A673 (cell line): ENCODE data around the gene PLXDC2. TPM values are rescaled to one million over a fixed set of nuclear protein-coding genes. Genes with fewer than 3 reads are reported as not detected.

ENCODE experiments used
- BruUV-seq: library from RNA; stranded (reverse); fragments of 400-500 nt; replicated peaks from 2 replicates; lab custom pipeline; 2021; lab: Mats Ljungman, UMichigan
- CTCF ChIA-PET: fragments of 300-600 bp; sonication (Branson Sonifier 250); formaldehyde crosslinking; loops from one replicate; lab custom pipeline; 2022; ENCODE audit warnings: antibody characterized with exemption; lab: Charles Lee
- POLR2A ChIA-PET: fragments of 300-600 bp; sonication (Branson Sonifier 250); formaldehyde crosslinking; loops from one replicate; lab custom pipeline; 2022; ENCODE audit warnings: antibody characterized with exemption; ENCODE audit not compliant: low non-redundant PET; lab: Charles Lee
- DNase-seq: peaks from one replicate; pipeline ENCODE4 v3.0.0-alpha.2; 2015; ENCODE audit warnings: low spot score
- H3K27ac ChIP-seq: fragments of 200-600 bp; sonication (generic); 2 replicates; pipeline ENCODE4 v1.5.1; 2016; ENCODE audit warnings: mixed run types, low read depth, mild to moderate bottlenecking, mixed read lengths, antibody characterized with exemption, low read length; ENCODE audit not compliant: poor library complexity, severe bottlenecking
- H3K27me3 ChIP-seq: fragments of 200-600 bp; sonication (generic); replicated peaks from 2 replicates; pipeline ENCODE4 v1.6.1; 2017; ENCODE audit warnings: mixed run types, low read depth, mild to moderate bottlenecking, mixed read lengths, antibody characterized with exemption, low read length; ENCODE audit not compliant: insufficient read depth, poor library complexity
- H3K36me3 ChIP-seq: fragments of 200-600 bp; sonication (generic); 2 replicates; pipeline ENCODE4 v1.6.1; 2016; ENCODE audit warnings: mixed run types, mild to moderate bottlenecking, mixed read lengths, antibody characterized with exemption, low read length; ENCODE audit not compliant: insufficient read depth, poor library complexity, severe bottlenecking
- H3K4me1 ChIP-seq: fragments of 200-600 bp; sonication (generic); 2 replicates; pipeline ENCODE4 v1.6.1; 2017; ENCODE audit warnings: mixed run types, mild to moderate bottlenecking, mixed read lengths, antibody characterized with exemption, low read length; ENCODE audit not compliant: insufficient read depth, poor library complexity, severe bottlenecking
- H3K4me3 ChIP-seq: fragments of 200-600 bp; sonication (generic); 2 replicates; pipeline ENCODE4 v1.5.1; 2016; ENCODE audit warnings: low read depth, mixed run types, mild to moderate bottlenecking, mixed read lengths, low read length; ENCODE audit not compliant: poor library complexity, severe bottlenecking
- H3K9me3 ChIP-seq: fragments of 200-600 bp; sonication (generic); 2 replicates; pipeline ENCODE4 v1.6.1; 2016; ENCODE audit warnings: mixed run types, low read depth, mild to moderate bottlenecking, mixed read lengths, antibody characterized with exemption, low read length; ENCODE audit not compliant: poor library complexity, severe bottlenecking
- EZH2 ChIP-seq: fragments of 200-600 bp; sonication (generic); IDR thresholded peaks from 2 replicates; pipeline ENCODE4 v1.6.1; 2017; ENCODE audit warnings: borderline replicate concordance, low read depth, mild to moderate bottlenecking, mixed read lengths, antibody characterized with exemption, low read length; ENCODE audit not compliant: poor library complexity, severe bottlenecking
- intact Hi-C: fragments of 100-400 bp; cut with micrococcal nuclease; formaldehyde crosslinking; loops from one replicate; pipeline ENCODE4 v1.10.0; 2022; ENCODE audit not compliant: unreplicated experiment
- total RNA-seq: library from RNA; stranded (reverse); gene quantifications from 2 replicates; pipeline ENCODE4 v1.2.3, GENCODE V29; 2021
- TF ChIP-seq, protein P1 (sequence below): fragments of 300-800, 200-600 bp; sonication (generic); conservative IDR thresholded peaks from 2 replicates; pipeline ENCODE4 v1.5.1; 2017; ENCODE audit warnings: low read depth, mild to moderate bottlenecking, antibody characterized with exemption, low read length, moderate library complexity, mixed read lengths

Gene PLXDC2
- total RNA-seq, 1 experiment from 2014 or later: 74.8 TPM

DNA sequence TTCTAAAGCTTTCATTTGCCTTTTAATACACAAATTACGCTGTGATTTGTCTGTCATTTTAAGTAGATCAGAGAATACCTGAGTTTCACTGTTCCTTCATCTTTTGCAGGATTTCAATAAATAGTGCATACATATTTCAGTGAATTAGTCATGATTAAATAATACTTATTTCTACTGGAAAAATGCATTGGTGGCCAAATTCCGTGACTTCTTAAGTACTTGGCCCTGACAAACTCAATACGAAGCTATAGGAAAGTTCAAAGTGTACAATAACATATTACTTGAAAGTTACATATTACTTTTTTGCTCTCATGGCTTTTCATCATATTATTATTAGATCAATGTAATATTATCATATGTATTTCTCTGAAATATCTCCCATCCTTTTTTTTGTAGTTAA, 16.1 kb upstream of the PLXDC2 start:
- no peaks in the 10 kb centered on the region for H3K36me3 ChIP-seq
- no peak overlapping the region for H3K27ac ChIP-seq
- ChIA-PET CTCF (no interaction called here), POLR2A (no interaction called here)
- no TSS peak for BruUV-seq
- no peaks in the 10 kb centered on the region for H3K4me1 ChIP-seq
- no peaks in the 10 kb centered on the region for H3K27me3 ChIP-seq
- no peak for DNase-seq
- peaks cover 6% of the 10 kb centered on the region for H3K9me3 ChIP-seq
- H3K4me3 ChIP-seq: no peak overlapping the region
- no peak for TF ChIP-seq EZH2
- TF ChIP-seq, protein P1, sequence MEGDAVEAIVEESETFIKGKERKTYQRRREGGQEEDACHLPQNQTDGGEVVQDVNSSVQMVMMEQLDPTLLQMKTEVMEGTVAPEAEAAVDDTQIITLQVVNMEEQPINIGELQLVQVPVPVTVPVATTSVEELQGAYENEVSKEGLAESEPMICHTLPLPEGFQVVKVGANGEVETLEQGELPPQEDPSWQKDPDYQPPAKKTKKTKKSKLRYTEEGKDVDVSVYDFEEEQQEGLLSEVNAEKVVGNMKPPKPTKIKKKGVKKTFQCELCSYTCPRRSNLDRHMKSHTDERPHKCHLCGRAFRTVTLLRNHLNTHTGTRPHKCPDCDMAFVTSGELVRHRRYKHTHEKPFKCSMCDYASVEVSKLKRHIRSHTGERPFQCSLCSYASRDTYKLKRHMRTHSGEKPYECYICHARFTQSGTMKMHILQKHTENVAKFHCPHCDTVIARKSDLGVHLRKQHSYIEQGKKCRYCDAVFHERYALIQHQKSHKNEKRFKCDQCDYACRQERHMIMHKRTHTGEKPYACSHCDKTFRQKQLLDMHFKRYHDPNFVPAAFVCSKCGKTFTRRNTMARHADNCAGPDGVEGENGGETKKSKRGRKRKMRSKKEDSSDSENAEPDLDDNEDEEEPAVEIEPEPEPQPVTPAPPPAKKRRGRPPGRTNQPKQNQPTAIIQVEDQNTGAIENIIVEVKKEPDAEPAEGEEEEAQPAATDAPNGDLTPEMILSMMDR: no peak
- intact Hi-C loops: no loop called here

DNA sequence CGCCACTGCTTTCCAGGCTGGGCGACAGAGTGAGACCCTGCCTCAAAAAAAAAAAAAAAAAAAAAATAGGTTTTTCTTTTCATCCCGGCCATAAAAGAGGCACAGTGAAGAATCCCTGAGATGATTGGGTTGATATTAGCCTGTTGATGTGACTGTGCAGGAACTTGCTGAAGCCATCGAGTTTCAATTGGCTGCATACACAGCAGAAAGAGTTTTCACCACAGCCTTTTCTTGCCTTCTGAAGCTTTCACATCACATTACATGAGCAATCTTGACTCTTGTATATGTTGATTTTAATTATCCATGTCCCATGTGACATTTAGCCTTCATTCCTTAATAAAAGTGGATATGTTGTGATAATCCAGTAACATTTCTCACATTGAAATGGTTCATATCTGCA, 14.9 kb upstream of the PLXDC2 start:
- Histone ChIP-seq H3K4me1 (no peaks in the 10 kb centered on the region), H3K9me3 (peaks cover 11% of the 10 kb centered on the region), H3K36me3 (no peaks in the 10 kb centered on the region), H3K27me3 (no peaks in the 10 kb centered on the region), H3K27ac (no peak overlapping the region), H3K4me3 (no peak overlapping the region)
- ChIA-PET CTCF (no interaction called here), POLR2A (no interaction called here)
- DNase-seq: no peak
- intact Hi-C loops: no loop called here
- TF ChIP-seq EZH2: no peak
- TF ChIP-seq, protein P1: no peak
- no TSS peak for BruUV-seq

DNA sequence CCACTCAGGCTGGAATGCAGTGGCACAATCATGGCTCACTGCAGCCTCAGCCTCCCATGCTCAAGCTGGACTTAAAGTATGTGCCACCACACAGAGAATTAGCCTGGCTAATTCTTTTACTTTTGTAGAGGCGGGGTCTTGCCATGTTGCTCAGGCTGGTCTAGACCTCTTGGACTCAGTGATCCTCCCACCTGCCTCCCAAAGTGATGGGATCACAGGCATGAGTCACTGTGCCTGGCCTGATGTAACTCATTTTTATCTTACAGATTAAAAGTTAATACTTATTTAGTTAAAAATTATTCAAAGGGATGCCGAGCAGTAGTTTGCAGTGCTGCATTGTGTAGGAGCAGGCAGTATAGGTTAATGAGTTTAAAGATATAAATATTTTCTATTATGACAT, 12.6 kb upstream of the PLXDC2 start:
- H3K36me3 ChIP-seq: no peaks in the 10 kb centered on the region
- no peaks in the 10 kb centered on the region for H3K27me3 ChIP-seq
- DNase-seq: no peak
- no peak overlapping the region for H3K4me3 ChIP-seq
- POLR2A ChIA-PET: no interaction called here
- intact Hi-C loops: no loop called here
- CTCF ChIA-PET: no interaction called here
- no TSS peak for BruUV-seq
- H3K9me3 ChIP-seq: peaks cover 11% of the 10 kb centered on the region
- TF ChIP-seq, protein P1: no peak
- TF ChIP-seq EZH2: no peak
- H3K4me1 ChIP-seq: no peaks in the 10 kb centered on the region
- H3K27ac ChIP-seq: no peak overlapping the region
